HG02642 (cell line): ENCODE measurements around the gene TTC21B.
"Not testable (repeated sequence)": the region's sequence is repeated elsewhere in the genome, so short reads cannot be mapped to it uniquely, and the experiment has no call there.

Experiments
- ATAC-seq: cut with Tn5 transposase; IDR thresholded peaks from one replicate; pipeline ENCODE4 v1.9.1; 2021; ENCODE audit warnings: mild to moderate bottlenecking; ENCODE audit not compliant: unreplicated experiment, poor library complexity

TTC21B gene

DNA sequence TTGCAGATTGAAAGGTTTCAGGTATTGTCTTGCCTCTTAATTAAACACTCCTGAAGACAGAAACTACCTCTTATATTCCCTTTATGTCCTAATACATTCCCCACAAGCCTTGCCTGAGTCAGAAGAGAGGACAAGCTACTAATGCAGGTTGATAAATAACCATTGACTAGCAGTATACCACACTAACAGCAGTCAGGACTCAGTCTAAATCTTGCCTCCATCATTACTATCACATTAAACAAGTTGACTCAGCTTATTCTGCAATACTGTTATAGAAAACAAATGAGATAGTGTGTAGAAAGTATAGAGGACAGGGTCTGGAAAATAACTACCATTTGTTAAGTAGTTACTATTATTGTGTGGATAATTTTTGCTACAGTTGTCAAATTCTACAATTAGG is 63.8 kb downstream of the TTC21B start:
- ATAC-seq, result no peak

- no peak for ATAC-seq
Observed at GRCh38 chr2:165889158-165889557, 64.4 kb downstream of the TTC21B start.

GRCh38 chr2:165888171-165888570 is 65.4 kb downstream of the TTC21B start:
- no peak for ATAC-seq

- no peak for ATAC-seq
Observed at GRCh38 chr2:165886487-165887146, 67.0 kb downstream of the TTC21B start.

DNA sequence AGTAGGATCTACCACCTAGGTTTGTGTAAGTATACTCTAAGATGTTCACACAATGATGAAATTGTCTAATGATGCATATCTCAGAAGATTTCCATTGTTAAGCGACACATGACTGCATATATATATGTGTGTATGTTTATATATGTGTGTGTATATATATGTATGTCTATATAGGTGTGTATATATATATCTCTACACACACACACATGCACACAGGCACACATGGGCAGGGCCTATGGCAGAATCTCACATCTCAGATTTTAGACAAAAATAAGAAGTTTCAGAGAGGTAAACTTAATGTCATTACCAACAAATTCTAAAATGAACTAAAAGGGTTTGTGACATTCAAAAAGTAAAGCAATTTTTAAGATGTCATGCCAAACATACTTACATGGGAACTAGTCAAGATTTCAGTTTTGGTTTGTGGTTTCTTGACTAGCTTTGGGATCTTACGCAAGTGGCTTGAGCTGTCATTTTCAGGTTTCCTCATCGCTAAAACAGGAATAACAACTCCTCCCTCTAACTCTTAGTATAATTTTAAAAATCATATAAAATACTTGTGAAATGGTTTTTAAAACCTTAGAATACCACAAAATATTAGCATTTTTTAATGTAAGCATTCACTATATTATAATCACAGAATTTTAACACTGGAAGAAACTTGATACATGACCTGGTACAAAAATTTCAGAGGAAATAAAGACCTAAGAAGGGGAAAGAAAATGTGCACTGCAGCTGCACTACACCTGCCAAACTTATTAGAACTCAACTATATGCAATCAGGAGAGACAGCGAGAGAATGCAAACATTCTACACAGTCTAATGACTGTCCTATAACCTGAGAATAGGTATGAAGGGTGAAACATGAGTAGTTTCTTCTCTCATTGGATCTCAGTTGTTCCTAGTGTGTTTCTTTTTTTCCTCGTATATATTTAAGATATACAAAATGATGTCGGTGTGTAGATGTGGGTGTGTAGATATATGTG is 75.7 kb downstream of the TTC21B start:
- ATAC-seq, result peak; percentile 74

- no peak for ATAC-seq
Observed at GRCh38 chr2:165876712-165877111, 76.9 kb downstream of the TTC21B start.

GRCh38 chr2:165876269-165876668 is 77.3 kb downstream of the TTC21B start:
- ATAC-seq, result no peak

- ATAC-seq, result peak; percentile 92
Observed at GRCh38 chr2:165874445-165875039, 79.0 kb downstream of the TTC21B start.

- ATAC-seq, result no peak
Observed at GRCh38 chr2:165872101-165872791, 81.3 kb downstream of the TTC21B start.

DNA sequence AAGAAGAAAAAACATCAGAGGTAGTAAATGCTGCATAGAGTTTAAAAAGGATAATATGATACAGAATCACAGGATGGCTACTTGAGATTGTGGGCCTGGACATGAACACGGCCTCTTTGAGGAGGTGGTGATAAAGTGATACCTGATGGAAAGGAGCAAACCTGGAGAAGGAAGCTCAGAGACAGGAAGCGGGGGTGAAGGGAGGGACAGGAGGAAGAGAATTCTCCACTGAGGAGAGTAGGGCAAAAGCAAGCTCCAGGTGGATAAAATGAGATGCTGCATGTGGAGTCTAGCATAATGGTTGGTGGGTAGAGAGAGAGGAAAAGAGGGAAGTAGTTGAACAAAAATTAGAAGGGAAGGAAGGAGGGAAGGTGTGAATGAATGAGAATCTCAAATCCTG is 82.6 kb downstream of the TTC21B start:
- no peak for ATAC-seq

DNA sequence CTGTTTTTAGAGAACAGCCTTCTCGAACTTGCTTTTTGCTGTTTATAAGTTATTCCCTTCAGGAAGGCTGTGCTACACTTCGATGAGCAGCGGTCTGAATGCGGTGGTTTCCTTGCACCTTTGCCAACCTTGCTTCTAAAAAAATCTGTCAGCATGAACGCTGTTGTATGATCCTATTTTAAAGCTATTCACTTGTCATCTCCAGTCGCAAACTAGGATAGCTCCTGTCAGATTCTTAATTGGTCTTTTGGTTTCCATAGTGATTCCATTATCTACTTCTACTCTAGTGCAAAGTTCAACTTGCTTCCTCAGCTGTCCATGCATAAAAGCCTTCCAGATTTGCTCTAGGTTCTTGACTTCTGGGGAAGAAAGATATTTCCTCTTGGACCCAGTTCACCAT is 83.2 kb downstream of the TTC21B start:
- ATAC-seq, result no peak

- no peak for ATAC-seq
Observed at GRCh38 chr2:165868211-165868610, 85.4 kb downstream of the TTC21B start.

GRCh38 chr2:165864296-165864695 is 89.3 kb downstream of the TTC21B start:
- no peak for ATAC-seq

DNA sequence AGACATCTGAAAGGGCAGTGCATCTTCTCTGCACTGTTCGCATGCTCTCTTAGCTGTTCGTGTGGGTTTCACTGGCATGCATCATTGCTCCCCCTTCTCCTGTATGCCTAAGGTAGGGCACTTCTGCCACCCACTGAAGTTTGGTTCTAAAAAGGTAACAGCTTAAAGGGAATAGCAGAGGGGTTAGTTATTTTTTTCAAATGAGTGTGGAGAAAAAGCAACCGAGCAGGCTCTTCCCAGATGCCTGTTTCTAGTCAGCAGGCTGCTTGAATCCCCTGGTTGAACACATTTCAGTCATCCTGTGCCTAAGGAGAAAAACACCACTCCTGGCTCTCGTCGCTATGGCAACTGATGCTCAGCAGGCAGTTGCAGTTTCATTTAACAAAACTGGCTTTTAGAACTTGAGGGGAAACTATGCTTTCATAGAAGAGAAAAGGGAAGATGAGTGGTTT is 89.7 kb downstream of the TTC21B start:
- peak; percentile 73 for ATAC-seq

GRCh38 chr2:165861083-165861482 is 92.5 kb downstream of the TTC21B start:
- not testable (repeated sequence) for ATAC-seq

GRCh38 chr2:165859723-165860122 is 93.9 kb downstream of the TTC21B start:
- not testable (repeated sequence) for ATAC-seq

DNA sequence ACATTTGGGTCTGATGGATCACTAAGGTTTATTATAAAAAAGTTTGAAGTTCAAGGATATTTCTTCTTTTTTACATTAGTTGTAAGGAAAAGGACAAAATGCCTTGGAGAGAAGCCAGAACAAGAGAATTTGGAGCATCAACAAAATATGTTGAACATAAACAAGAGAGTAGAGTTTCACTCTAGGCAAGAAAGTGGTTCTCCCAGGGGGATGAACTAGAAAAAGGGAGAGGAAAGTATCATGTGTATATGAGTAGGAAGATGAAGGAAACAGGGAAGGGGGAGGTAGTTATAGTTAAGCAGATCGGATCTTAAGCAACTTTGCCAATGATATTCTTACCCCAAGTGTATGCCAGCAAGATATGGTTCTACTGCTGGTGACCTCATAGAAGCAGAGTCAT is 95.7 kb downstream of the TTC21B start:
- ATAC-seq, result no peak

- no peak for ATAC-seq
Observed at GRCh38 chr2:165852394-165852793, 101.2 kb downstream of the TTC21B start.

- no peak for ATAC-seq
Observed at GRCh38 chr2:165847001-165847400, 106.6 kb downstream of the TTC21B start.

DNA sequence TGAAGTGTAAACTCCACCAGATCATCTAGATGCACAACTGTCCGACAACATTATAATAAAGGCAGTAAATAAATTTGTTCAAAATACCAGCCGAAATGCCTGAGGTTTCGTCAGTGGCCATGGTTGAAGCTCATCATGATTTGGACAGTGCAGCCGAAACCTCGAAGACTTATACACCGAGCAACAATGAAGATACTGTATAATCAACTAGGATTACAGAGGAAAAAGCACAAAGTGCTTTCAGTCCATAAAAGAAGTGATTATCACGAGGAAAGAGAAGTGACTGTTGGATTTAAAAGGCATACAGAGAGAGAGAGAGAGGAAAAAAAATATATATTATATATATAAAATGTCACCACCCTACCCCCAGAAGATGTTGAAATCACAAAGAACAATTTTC is 107.5 kb downstream of the TTC21B start:
- no peak for ATAC-seq
